Type B pancreatic cell (in vitro differentiated cells): Measurements from ENCODE around the gene GAS2L1. TPM values are rescaled to one million over a fixed set of nuclear protein-coding genes. Genes with fewer than 3 reads are reported as not detected.

Experiments used
- DNase-seq: peaks from one replicate; pipeline ENCODE4 v3.0.0; 2021; ENCODE audit warnings: mixed read lengths; ENCODE audit not compliant: unreplicated experiment; ENCODE audit errors: extremely low spot score
- H3K27ac Mint-ChIP-seq: 2 replicates; pipeline ENCODE4 v1.8.0; 2021; ENCODE audit warnings: mild to moderate bottlenecking, mixed read lengths
- H3K27me3 Mint-ChIP-seq: 2 replicates; pipeline ENCODE4 v1.8.0; 2021; ENCODE audit warnings: mixed read lengths
- H3K36me3 Mint-ChIP-seq: 2 replicates; pipeline ENCODE4 v1.8.0; 2021; ENCODE audit warnings: mixed read lengths
- H3K4me1 Mint-ChIP-seq: one replicate; pipeline ENCODE4 v1.8.0; 2021; ENCODE audit warnings: mixed read lengths; ENCODE audit not compliant: unreplicated experiment
- H3K4me3 Mint-ChIP-seq: 2 replicates; pipeline ENCODE4 v1.8.0; 2021; ENCODE audit warnings: mild to moderate bottlenecking, mixed read lengths
- H3K9me3 Mint-ChIP-seq: 2 replicates; pipeline ENCODE4 v1.8.0; 2021; ENCODE audit warnings: mixed read lengths
- total RNA-seq: library from RNA; stranded (reverse); gene quantifications from 2 replicates; pipeline ENCODE4 v1.2.1, GENCODE V29; 2021; ENCODE audit warnings: low replicate concordance
- TF ChIP-seq, protein P1 (sequence below): fragments of 200-600 bp; sonication (generic); conservative IDR thresholded peaks from 2 replicates; pipeline ENCODE4 v1.5.0; 2021; ENCODE audit warnings: antibody characterized with exemption, mild to moderate bottlenecking

GAS2L1 gene
- total RNA-seq, 1 donor from 2014 or later = 13.5 TPM

DNA sequence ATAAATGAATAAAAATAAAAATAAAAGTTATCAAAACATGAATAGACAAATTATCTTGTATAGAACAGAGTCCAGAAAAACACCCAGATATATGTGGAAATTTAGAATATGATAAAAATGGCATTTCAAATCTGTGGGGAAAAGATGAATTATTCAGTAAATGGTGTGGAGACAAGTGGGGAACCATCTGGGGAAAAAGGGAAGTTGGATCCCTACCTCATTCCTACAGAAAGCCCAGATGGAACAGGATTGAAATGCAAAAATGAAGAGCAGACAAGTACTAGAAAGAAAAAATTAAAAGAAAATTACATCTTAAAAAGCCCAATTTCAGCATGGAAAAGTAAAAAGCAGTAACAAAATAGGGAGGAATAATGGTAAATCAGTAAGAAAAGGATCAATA is 17.2 kb downstream of the GAS2L1 start:
- TF ChIP-seq, protein P1, sequence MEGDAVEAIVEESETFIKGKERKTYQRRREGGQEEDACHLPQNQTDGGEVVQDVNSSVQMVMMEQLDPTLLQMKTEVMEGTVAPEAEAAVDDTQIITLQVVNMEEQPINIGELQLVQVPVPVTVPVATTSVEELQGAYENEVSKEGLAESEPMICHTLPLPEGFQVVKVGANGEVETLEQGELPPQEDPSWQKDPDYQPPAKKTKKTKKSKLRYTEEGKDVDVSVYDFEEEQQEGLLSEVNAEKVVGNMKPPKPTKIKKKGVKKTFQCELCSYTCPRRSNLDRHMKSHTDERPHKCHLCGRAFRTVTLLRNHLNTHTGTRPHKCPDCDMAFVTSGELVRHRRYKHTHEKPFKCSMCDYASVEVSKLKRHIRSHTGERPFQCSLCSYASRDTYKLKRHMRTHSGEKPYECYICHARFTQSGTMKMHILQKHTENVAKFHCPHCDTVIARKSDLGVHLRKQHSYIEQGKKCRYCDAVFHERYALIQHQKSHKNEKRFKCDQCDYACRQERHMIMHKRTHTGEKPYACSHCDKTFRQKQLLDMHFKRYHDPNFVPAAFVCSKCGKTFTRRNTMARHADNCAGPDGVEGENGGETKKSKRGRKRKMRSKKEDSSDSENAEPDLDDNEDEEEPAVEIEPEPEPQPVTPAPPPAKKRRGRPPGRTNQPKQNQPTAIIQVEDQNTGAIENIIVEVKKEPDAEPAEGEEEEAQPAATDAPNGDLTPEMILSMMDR = no peak
- H3K27me3 Mint-ChIP-seq = no peaks in the 10 kb centered on the region
- no peaks in the 10 kb centered on the region for H3K4me1 Mint-ChIP-seq
- H3K36me3 Mint-ChIP-seq = no peaks in the 10 kb centered on the region
- H3K4me3 Mint-ChIP-seq = no peak overlapping the region
- no peak for DNase-seq
- no peak overlapping the region for H3K27ac Mint-ChIP-seq
- H3K9me3 Mint-ChIP-seq = no peaks in the 10 kb centered on the region

DNA sequence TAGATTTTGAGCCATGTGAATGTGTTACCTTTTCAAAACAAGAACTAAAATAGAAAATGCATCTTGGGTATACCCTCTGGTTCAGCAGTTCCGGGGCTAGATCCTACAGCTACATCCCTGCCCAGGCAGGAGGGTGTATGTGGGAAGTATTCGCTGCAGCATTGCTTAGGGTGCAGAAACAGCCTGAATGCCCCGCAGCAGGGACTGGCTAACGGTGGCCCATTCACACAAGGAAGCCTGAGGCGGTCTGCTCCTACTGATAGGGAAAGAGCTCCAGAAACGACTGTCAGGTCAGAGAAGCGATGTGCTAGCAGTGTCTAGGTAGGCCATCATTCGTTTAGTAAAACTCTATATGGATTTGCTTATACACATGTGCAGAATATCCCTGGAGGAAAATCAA is 18.9 kb downstream of the GAS2L1 start:
- H3K27ac Mint-ChIP-seq = no peak overlapping the region

DNA sequence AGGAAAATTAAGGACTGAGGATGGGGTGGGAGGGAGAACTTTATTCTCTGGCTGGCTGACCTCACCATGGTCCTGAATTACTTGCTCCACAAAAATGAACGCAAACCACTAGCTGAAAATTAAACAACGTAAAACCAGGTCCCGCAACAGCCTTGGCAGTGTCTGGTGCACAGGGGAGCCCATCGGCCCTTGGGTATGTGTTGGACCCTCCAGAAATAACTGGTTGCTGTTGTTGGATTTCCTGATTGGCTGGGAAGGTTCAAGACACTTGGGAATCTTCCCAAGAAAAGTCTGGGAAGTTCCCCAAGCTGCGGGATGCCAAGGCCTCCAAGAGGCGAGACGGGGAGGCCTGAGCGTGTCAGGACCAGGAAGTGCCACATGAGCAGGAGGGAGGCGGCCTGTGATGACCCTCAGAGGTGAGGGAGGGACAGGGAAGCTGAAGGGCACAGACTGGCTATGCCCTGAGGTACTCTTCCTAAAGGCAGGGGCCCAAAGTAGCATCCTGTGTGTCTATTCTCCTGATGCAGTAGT is 19.4 kb downstream of the GAS2L1 start:
- Mint-ChIP-seq H3K27ac (no peak overlapping the region), H3K4me3 (no peak overlapping the region), H3K4me1 (peaks cover 8% of the 10 kb centered on the region), H3K27me3 (no peaks in the 10 kb centered on the region), H3K9me3 (no peaks in the 10 kb centered on the region), H3K36me3 (no peaks in the 10 kb centered on the region)
- DNase-seq = no peak
- TF ChIP-seq, protein P1 = no peak

More for the DNA sequence above, 18.9 kb downstream of the GAS2L1 start:
- TF ChIP-seq, protein P1 = no peak
- H3K27me3 Mint-ChIP-seq = no peaks in the 10 kb centered on the region
- H3K36me3 Mint-ChIP-seq = no peaks in the 10 kb centered on the region
- no peaks in the 10 kb centered on the region for H3K9me3 Mint-ChIP-seq
- DNase-seq = no peak
- peaks cover 4% of the 10 kb centered on the region for H3K4me1 Mint-ChIP-seq
- no peak overlapping the region for H3K4me3 Mint-ChIP-seq

DNA sequence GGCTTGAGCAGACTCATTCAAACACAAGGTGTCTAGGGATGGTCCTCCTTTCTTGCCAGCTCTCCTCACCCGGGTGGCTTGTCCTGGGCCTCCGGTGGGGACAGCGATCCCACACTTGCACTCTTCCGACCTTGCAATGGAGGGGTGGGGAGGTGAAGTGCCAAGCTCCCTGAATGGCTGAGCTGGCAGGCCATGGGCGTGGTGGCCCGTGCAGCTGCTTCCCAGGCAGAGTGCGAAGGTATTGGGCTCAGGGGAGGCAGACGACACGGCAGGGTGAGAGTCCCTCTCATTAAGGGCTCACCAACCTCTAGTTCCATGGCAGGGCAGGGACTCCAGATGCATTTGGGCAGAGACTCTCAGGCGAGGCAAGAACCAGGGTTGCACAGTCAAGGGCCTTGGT is 20.0 kb downstream of the GAS2L1 start:
- Mint-ChIP-seq H3K4me1 (peaks cover 10% of the 10 kb centered on the region), H3K27ac (no peak overlapping the region), H3K9me3 (no peaks in the 10 kb centered on the region), H3K36me3 (no peaks in the 10 kb centered on the region), H3K27me3 (no peaks in the 10 kb centered on the region), H3K4me3 (no peak overlapping the region)
- no peak for DNase-seq
- TF ChIP-seq, protein P1 = no peak

DNA sequence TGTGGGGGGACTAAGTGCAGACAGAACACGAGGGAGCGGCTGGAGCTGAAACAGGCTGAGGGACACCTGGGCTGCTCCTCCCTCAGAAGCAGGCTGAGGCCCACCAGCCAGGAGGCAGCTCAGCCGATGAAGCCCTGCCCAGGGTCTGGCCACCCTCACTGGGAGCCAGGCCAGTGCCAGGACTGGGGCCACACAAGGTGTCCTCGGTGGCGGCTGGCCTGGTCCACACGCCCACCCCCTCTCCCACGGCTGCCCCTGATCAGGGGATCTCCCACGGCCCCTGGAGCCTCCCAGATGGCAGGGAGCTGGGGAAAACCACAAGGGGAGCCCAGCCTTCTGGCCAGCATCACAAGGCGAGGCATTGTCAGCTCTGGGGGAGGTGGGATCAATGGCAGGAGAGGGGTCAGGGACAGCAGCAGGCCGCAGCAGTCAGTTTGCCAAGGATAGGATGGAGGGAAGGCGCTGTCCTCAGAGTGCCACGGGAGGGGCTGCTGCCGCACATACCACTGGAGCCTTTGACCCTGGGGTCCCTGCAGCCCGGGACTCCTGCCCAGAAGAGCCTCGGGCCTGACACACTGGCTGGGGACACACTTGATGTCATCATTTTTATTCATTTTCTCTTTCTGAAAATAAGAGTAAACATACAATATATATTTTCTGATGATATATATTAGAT is 20.8 kb downstream of the GAS2L1 start:
- no peak overlapping the region for H3K4me3 Mint-ChIP-seq

More for the DNA sequence above, 20.8 kb downstream of the GAS2L1 start:
- TF ChIP-seq, protein P1 = no peak
- Mint-ChIP-seq H3K27me3 (no peaks in the 10 kb centered on the region), H3K27ac (no peak overlapping the region), H3K4me1 (peaks cover 10% of the 10 kb centered on the region), H3K9me3 (no peaks in the 10 kb centered on the region), H3K36me3 (no peaks in the 10 kb centered on the region)
- DNase-seq = no peak
